Kidney (tissue), 14 donors: Measurements from ENCODE around the gene AGAP2. TPM values are rescaled to one million over a fixed set of nuclear protein-coding genes. Genes with fewer than 3 reads are reported as not detected.

Source experiments
- DNase-seq, 5 donors: peaks; one replicate each; pipeline ENCODE4 v3.0.0-alpha.2; 2013 to 2020
- FAIRE-seq: peaks from 2 replicates; lab custom pipeline; 2012; peaks lifted over from hg19 to GRCh38; lab: Jason Lieb, UNC
- H3K27ac ChIP-seq, 2 donors: one replicate each; pipeline ENCODE4 v1.7.0; 2013; ENCODE audit warnings: low read depth in 2 of 2, low read length in 2 of 2, inconsistent platforms in 1 of 2
- H3K27me3 ChIP-seq: one replicate; pipeline ENCODE4 v1.7.1; 2013; ENCODE audit warnings: low read length, inconsistent platforms; ENCODE audit not compliant: control insufficient read depth, insufficient read depth
- H3K36me3 ChIP-seq, 3 donors: one replicate each; pipeline versions ENCODE4 v1.7.0 to v1.7.1; 2013; ENCODE audit warnings: low read length in 3 of 3, control low read depth in 1 of 3, inconsistent platforms in 1 of 3; ENCODE audit not compliant: insufficient read depth in 3 of 3, control insufficient read depth in 2 of 3
- H3K4me1 ChIP-seq, 3 donors: one replicate each; pipeline versions ENCODE4 v1.7.0 to v1.7.1; 2013; ENCODE audit warnings: low read length in 3 of 3, inconsistent platforms in 1 of 3, low read depth in 1 of 3; ENCODE audit not compliant: control insufficient read depth in 2 of 3, insufficient read depth in 2 of 3
- H3K4me3 ChIP-seq, 3 donors: one replicate each; pipeline versions ENCODE4 v1.7.0 to v1.8.1; 2013; ENCODE audit warnings: low read length in 3 of 3, control low read depth in 1 of 3, inconsistent platforms in 1 of 3
- H3K9ac ChIP-seq, 3 donors: one replicate each; pipeline versions ENCODE4 v1.7.0 to v1.7.1; 2013; ENCODE audit warnings: low read length in 3 of 3, control low read depth in 1 of 3, inconsistent platforms in 1 of 3
- H3K9me3 ChIP-seq, 3 donors: one replicate each; pipeline versions ENCODE4 v1.7.0 to v1.7.1; 2013; ENCODE audit warnings: low read length in 3 of 3, control low read depth in 1 of 3, inconsistent platforms in 1 of 3; ENCODE audit not compliant: control insufficient read depth in 2 of 3, insufficient read depth in 1 of 3
- CTCF ChIP-seq: IDR thresholded peaks from 3 replicates; pipeline ENCODE4 v1.5.1; 2012; ENCODE audit warnings: mild to moderate bottlenecking, moderate library complexity, borderline replicate concordance; ENCODE audit not compliant: insufficient read depth; ENCODE audit errors: extremely low read depth
- intact Hi-C: fragments of 100-400 bp; cut with DNase I; formaldehyde crosslinking; loops from one replicate; pipeline ENCODE4 v1.11.1; 2022
- polyA plus RNA-seq: library from polyadenylated mRNA; stranded (reverse); fragments of 350-450 nt; fragmentation: Illumina TruSeq; extraction: RNeasy Lipid Tissue Mini Kit (QIAGEN cat#74804); gene quantifications from one replicate; pipeline ENCODE4 v1.2.3, GENCODE V29; 2014; ENCODE audit warnings: low read depth, low replicate concordance; ENCODE audit not compliant: insufficient read depth
- total RNA-seq: library from RNA; stranded (reverse); fragmentation: NEBNext Ultra II Directional; extraction: Animal tissue kit (Norgen Biotek cat#: 25700); gene quantifications from one replicate; pipeline ENCODE4 v1.2.1, GENCODE V29; 2021
- donor health status: control.
- donor health status: control.
- donor health status: control.
- donor health status: control.
- donor health status: control.
- donor health status: DM: yes; HTN: yes; CAD: no.
- donor health status: Normal renal cell carcinoma (clear cell type).

AGAP2 gene
- total and polyA plus RNA-seq, 2 donors from 2014 or later = 0.13 to 3.7 TPM

GRCh38 chr12:57713209-57713608 lies 25.3 kb downstream of the AGAP2 start:
- intact Hi-C loops = no loop called here
- H3K27ac ChIP-seq = no peak overlapping the region
- no peak for FAIRE-seq
- H3K27me3 ChIP-seq = no peaks in the 10 kb centered on the region
- DNase-seq = no peak
- no peak for TF ChIP-seq CTCF
- peaks cover 2 to 28% (median 13%) of the 10 kb centered on the region in 3 donors for H3K36me3 ChIP-seq
- no peak overlapping the region for H3K9ac ChIP-seq
- H3K4me1 ChIP-seq = no peaks in the 10 kb centered on the region
- H3K9me3 ChIP-seq = no peaks in the 10 kb centered on the region
- no peak overlapping the region for H3K4me3 ChIP-seq

DNA sequence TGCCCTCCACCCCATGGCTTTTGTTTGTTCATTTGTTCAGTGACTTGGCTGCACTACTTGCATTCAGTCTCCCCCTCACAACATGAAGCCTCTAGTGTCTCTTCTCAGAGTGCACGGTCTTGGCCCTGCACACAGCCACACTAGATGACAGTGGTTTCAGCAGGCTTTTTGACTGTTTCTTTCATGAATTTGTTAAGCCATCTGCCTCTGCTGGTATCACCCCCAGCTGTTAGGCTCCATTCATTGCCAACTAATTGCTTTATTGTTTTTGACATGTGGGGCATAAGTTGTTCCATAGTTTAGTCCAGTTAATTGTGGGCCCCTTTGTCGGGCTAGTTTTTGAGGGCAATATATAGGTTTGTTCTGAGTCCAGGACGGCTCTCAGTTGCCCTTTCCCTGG lies 25.8 kb downstream of the AGAP2 start:
- FAIRE-seq (no peak), DNase-seq (no peak)
- no peaks in the 10 kb centered on the region for H3K4me1 ChIP-seq
- peaks cover 2 to 23% (median 9%) of the 10 kb centered on the region in 3 donors for H3K36me3 ChIP-seq
- no peak overlapping the region for H3K9ac ChIP-seq
- no peak for TF ChIP-seq CTCF
- H3K27me3 ChIP-seq = no peaks in the 10 kb centered on the region
- no peak overlapping the region for H3K4me3 ChIP-seq
- intact Hi-C loops = no loop called here
- no peaks in the 10 kb centered on the region for H3K9me3 ChIP-seq
- no peak overlapping the region for H3K27ac ChIP-seq

- peaks cover under 1 to 7% (median 3%) of the 10 kb centered on the region in 3 donors for H3K36me3 ChIP-seq
- no peaks in the 10 kb centered on the region for H3K9me3 ChIP-seq
- H3K27ac ChIP-seq = no peak overlapping the region
- TF ChIP-seq CTCF = no peak
- no peaks in the 10 kb centered on the region for H3K27me3 ChIP-seq
- H3K4me1 ChIP-seq = no peaks in the 10 kb centered on the region
- H3K9ac ChIP-seq = no peak overlapping the region
- H3K4me3 ChIP-seq = no peak overlapping the region
- intact Hi-C loops = no loop called here
- DNase-seq = no peak
- no peak for FAIRE-seq
Measured at GRCh38 chr12:57708296-57708695, 30.2 kb downstream of the AGAP2 start.

- H3K9ac ChIP-seq = no peak overlapping the region
- no peak for TF ChIP-seq CTCF
- no peaks in the 10 kb centered on the region for H3K27me3 ChIP-seq
- no peak overlapping the region for H3K4me3 ChIP-seq
- intact Hi-C loops = no loop called here
- H3K9me3 ChIP-seq = no peaks in the 10 kb centered on the region
- FAIRE-seq (no peak), DNase-seq (no peak)
- no peak overlapping the region for H3K27ac ChIP-seq
- peaks cover 2 to 7% (median 3%) of the 10 kb centered on the region in 3 donors for H3K36me3 ChIP-seq
- no peaks in the 10 kb centered on the region for H3K4me1 ChIP-seq
Measured at GRCh38 chr12:57707250-57707649, 31.3 kb downstream of the AGAP2 start.
